D721Med (cell line): Measurements from ENCODE around the gene UGT1A5.

Experiments
- DNase-seq: peaks from one replicate; pipeline ENCODE4 v3.0.0; 2011; ENCODE audit warnings: low spot score; ENCODE audit not compliant: insufficient read length
- FAIRE-seq: peaks from 2 replicates; lab custom pipeline; 2011; peaks lifted over from hg19 to GRCh38; lab: Jason Lieb, UNC
- TF ChIP-seq, protein P1 (sequence below): IDR thresholded peaks from 2 replicates; pipeline ENCODE4 v1.5.1; 2012; ENCODE audit warnings: mild to moderate bottlenecking, control low read depth; ENCODE audit not compliant: insufficient read depth; ENCODE audit errors: missing control alignments

UGT1A5 gene

DNA sequence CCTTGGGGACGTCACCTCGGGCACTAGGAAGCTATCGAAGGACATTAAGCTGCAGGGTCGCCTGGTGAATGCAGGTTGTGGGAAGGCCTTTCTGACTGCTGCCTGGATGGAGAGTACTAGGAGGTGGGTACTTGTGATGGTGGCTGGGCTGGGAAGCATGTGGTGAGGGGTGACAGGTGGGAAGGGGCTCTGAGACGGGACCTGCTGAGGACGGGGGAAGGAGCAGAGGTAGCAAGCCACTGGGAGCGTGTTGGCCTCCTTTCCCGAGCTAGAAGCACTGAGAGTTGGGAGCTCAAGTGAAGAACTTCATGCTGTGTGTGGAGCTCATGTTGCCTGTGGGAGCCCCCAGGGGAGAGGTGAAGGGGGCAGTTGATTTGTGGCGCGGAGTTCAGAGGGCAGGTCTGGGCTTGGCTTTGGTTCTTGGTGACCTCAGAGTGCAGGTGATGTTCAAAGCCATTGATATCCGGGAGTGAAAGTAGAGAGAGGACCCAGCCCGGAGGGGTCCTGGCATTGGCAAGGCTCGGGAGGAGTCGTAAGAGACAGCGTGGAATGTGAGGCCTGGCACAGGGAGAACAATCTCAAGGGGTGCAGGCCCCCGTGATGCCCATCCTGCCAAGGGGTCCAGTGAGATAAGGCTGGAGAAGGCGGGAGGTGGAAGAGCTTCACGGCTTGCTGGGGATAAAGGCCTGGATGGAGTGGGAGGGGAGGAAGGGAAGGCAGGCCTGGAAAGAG, 78.6 kb downstream of the UGT1A5 start:
- DNase-seq (no peak), FAIRE-seq (no peak)
- TF ChIP-seq, protein P1, sequence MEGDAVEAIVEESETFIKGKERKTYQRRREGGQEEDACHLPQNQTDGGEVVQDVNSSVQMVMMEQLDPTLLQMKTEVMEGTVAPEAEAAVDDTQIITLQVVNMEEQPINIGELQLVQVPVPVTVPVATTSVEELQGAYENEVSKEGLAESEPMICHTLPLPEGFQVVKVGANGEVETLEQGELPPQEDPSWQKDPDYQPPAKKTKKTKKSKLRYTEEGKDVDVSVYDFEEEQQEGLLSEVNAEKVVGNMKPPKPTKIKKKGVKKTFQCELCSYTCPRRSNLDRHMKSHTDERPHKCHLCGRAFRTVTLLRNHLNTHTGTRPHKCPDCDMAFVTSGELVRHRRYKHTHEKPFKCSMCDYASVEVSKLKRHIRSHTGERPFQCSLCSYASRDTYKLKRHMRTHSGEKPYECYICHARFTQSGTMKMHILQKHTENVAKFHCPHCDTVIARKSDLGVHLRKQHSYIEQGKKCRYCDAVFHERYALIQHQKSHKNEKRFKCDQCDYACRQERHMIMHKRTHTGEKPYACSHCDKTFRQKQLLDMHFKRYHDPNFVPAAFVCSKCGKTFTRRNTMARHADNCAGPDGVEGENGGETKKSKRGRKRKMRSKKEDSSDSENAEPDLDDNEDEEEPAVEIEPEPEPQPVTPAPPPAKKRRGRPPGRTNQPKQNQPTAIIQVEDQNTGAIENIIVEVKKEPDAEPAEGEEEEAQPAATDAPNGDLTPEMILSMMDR, result no peak

DNA sequence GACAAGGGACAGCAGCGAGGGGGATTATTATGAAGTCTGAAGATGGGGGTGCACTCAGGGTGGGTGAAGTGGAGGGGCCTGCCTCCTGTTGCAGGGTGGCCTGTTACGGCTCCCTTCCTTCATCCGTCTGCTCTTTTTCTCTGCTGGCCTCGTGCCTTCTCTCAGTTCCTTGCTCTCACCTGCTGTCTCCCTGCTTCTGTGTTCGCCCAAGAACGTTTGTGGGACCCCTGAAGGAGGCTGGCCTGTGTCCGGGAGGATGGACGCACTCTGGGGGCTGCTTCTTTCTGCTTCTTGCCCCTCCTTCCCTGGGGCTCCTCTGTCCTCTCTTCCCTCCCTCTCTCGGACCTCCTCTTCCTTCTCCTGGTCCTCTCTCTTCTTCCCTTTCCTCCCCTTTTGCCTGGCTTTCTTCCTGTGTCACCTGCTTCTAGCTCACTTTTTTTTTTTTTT, 79.2 kb downstream of the UGT1A5 start:
- no peak for FAIRE-seq
- TF ChIP-seq, protein P1, result no peak
- DNase-seq, result no peak

DNA sequence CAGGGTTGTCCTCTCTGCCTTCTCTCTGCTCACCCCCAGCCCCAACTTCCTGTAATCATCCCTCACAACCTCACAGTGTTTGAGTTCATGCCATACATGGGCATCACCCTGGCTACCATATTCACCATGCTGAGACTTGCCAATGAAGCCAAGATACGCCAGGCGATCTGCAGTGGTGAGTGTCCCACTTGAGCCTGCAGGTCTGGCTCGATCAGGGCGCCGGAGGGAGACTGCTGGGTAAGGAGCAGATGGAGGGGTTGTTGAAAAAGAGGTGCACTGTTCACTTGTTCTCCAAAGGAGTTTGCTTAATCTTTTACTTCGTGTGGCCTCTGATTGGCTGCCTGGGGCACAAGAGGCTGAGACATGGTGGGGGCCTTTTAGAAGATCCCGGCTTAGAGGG, 80.0 kb downstream of the UGT1A5 start:
- DNase-seq, result no peak

DNA sequence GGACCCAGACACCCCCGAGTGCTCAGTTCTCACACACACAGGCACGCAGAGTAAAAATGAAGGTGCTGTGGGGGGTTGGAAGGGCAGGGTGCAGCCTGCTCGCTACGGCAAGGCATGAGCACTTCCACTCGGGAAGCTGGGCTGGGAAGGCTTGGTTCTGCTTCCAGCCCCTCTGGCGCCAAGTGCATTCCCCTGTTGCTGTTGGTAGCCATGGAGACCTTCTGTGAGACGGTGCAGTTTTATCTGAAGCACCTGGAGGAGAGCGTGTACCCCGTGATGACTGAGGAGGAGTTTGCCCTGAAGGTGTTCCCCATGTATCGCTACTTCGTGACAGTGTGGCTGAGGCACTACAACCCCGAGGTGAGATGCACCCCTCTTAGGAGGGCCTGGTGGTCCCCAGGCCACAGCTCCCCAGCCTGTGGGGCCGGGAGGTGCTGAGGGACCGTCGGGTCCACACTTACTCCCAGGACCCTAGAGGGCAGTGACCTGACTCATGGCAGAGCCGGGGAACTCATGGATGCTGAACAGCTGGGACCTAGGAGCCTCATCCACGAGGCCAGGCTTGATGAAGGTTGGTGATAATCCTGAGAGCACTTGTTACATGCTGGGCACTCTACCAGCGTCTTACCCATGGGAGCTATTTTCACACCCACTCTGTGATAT, 80.9 kb downstream of the UGT1A5 start:
- DNase-seq (no peak), FAIRE-seq (no peak)
- TF ChIP-seq, protein P1, result no peak

More for the DNA sequence above, 80.0 kb downstream of the UGT1A5 start:
- TF ChIP-seq, protein P1, result no peak
- no peak for FAIRE-seq

DNA sequence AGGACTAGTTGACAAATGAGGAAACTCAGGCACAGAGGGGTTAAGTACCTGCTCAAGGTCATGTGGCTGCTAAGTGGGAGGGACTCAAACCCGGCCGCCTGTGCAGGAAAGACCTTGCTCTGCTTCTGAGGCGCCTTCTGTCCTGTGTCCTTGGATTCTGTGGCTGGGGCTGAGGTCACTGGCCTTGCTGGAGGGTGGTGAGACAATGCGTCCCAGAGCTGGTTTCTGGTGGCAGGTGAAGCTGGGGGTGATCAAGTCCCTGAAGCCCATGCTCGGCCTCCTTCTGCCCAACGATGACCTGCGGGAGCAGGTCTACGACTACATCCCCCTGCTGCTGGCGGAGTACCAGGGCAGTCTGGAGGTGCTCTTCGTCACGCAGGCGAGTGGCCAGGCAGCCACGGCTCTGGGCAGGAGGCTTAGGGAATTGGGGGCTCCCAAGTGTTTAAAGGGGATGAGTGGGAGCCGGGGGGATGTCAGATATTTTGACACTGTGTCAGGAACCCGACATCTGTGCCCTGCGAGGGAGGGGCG, 81.5 kb downstream of the UGT1A5 start:
- DNase-seq (no peak), FAIRE-seq (no peak)
- TF ChIP-seq, protein P1, result no peak

DNA sequence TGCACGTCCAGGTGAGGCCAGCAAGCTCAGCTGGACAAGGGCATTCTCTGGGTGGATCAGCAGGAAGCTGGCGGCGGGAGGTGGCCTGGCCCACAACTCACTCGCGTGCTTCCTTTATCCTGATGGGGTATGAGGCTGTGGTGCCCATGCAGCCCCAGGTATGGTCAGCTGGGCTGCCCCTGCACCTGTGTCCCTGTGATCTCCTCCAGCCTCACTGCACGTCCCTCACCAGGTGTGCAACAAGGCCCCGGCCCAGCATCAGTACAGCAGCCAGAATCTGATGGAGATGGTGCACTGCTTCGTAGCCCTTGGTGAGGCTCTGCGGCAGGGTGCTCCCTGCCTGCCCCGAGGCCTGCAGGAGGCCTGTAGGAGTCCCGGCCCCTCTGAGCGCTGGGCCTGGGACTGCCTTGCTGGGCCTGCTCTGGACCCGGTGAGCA, 83.0 kb downstream of the UGT1A5 start:
- TF ChIP-seq, protein P1, result no peak
- DNase-seq (no peak), FAIRE-seq (no peak)
